Liver (tissue), 9 donors: Measurements from ENCODE around the gene WEE1. TPM values are rescaled to one million over a fixed set of nuclear protein-coding genes. Genes with fewer than 3 reads are reported as not detected.

Experiments
- DNase-seq: peaks from one replicate; pipeline ENCODE4 v3.0.0-alpha.2; 2017; ENCODE audit warnings: low spot score
- H3K27ac ChIP-seq, 2 donors: one replicate each; pipeline ENCODE4 v1.7.0; 2013; ENCODE audit warnings: inconsistent platforms in 2 of 2, low read length in 2 of 2, control low read depth in 1 of 2, low read depth in 1 of 2, mild to moderate bottlenecking in 1 of 2
- H3K27me3 ChIP-seq, 4 donors: one replicate each; pipeline versions ENCODE4 v1.6.1 to v1.7.0; 2013; ENCODE audit warnings: low read length in 3 of 4, inconsistent platforms in 1 of 4, mild to moderate bottlenecking in 1 of 4, moderate library complexity in 1 of 4; ENCODE audit not compliant: control insufficient read depth in 4 of 4, insufficient read depth in 4 of 4
- H3K36me3 ChIP-seq, 4 donors: one replicate each; pipeline versions ENCODE4 v1.6.1 to v1.7.0; 2013; ENCODE audit warnings: low read length in 3 of 4, mild to moderate bottlenecking in 3 of 4, low read depth in 1 of 4, moderate library complexity in 1 of 4; ENCODE audit not compliant: control insufficient read depth in 4 of 4, insufficient read depth in 3 of 4
- H3K4me1 ChIP-seq, 4 donors: one replicate each; pipeline versions ENCODE4 v1.6.1 to v1.7.0; 2013; ENCODE audit warnings: low read length in 3 of 4, mild to moderate bottlenecking in 3 of 4, moderate library complexity in 1 of 4; ENCODE audit not compliant: control insufficient read depth in 4 of 4, insufficient read depth in 4 of 4
- H3K4me3 ChIP-seq, 3 donors: one replicate each; pipeline versions ENCODE4 v1.6.1 to v1.7.0; 2013; ENCODE audit warnings: low read length in 3 of 3, control low read depth in 1 of 3, low read depth in 1 of 3, mild to moderate bottlenecking in 1 of 3
- H3K9ac ChIP-seq, 2 donors: one replicate each; pipeline ENCODE4 v1.7.0; 2013; ENCODE audit warnings: low read length in 2 of 2, mild to moderate bottlenecking in 2 of 2, moderate library complexity in 2 of 2, control low read depth in 1 of 2, low read depth in 1 of 2
- H3K9me3 ChIP-seq, 4 donors: one replicate each; pipeline versions ENCODE4 v1.6.1 to v1.7.0; 2013; ENCODE audit warnings: low read length in 3 of 4; ENCODE audit not compliant: control insufficient read depth in 4 of 4
- EGR1 ChIP-seq, 2 donors: IDR thresholded peaks; 2 replicates each; pipeline ENCODE4 v1.6.1; 2016 to 2018; ENCODE audit warnings: antibody characterized with exemption in 2 of 2, low read depth in 2 of 2
- FOXA1 ChIP-seq: IDR thresholded peaks from 2 replicates; pipeline ENCODE4 v1.6.1; 2016; ENCODE audit warnings: antibody characterized with exemption
- FOXA2 ChIP-seq: IDR thresholded peaks from 2 replicates; pipeline ENCODE4 v1.6.1; 2016; ENCODE audit warnings: antibody characterized with exemption
- GABPA ChIP-seq, 2 donors: IDR thresholded peaks in 1 of 2; conservative IDR thresholded peaks in 1 of 2; 2 replicates each; pipeline ENCODE4 v1.6.1; 2016; ENCODE audit warnings: antibody characterized with exemption in 2 of 2, mild to moderate bottlenecking in 1 of 2, moderate library complexity in 1 of 2
- HNF4A ChIP-seq, 2 donors: conservative IDR thresholded peaks; 2 replicates each; pipeline ENCODE4 v1.6.1; 2016; ENCODE audit warnings: antibody characterized with exemption in 2 of 2, mild to moderate bottlenecking in 2 of 2
- HNF4G ChIP-seq: IDR thresholded peaks from 2 replicates; pipeline ENCODE4 v1.6.1; 2016; ENCODE audit warnings: antibody characterized with exemption
- JUND ChIP-seq, 2 donors: IDR thresholded peaks; 2 replicates each; pipeline ENCODE4 v1.6.1; 2016; ENCODE audit warnings: antibody characterized with exemption in 2 of 2
- NR2F2 ChIP-seq: IDR thresholded peaks from 2 replicates; pipeline ENCODE4 v1.6.1; 2016; ENCODE audit warnings: antibody characterized with exemption
- RAD21 ChIP-seq, 2 donors: IDR thresholded peaks; 2 replicates each; pipeline ENCODE4 v1.6.1; 2016; ENCODE audit warnings: antibody characterized with exemption in 2 of 2, mild to moderate bottlenecking in 2 of 2
- RXRA ChIP-seq, 2 donors: IDR thresholded peaks; 2 replicates each; pipeline ENCODE4 v1.6.1; 2017 to 2018; ENCODE audit warnings: antibody characterized with exemption in 2 of 2, mild to moderate bottlenecking in 1 of 2
- SP1 ChIP-seq: IDR thresholded peaks from 2 replicates; pipeline ENCODE4 v1.6.1; 2018; ENCODE audit warnings: antibody characterized with exemption, mild to moderate bottlenecking
- TAF1 ChIP-seq: conservative IDR thresholded peaks from 2 replicates; pipeline ENCODE4 v1.6.1; 2016; ENCODE audit warnings: antibody characterized with exemption, mild to moderate bottlenecking
- YY1 ChIP-seq: IDR thresholded peaks from 2 replicates; pipeline ENCODE4 v1.6.1; 2016; ENCODE audit warnings: antibody characterized with exemption, mild to moderate bottlenecking
- ZBTB33 ChIP-seq: IDR thresholded peaks from 2 replicates; pipeline ENCODE4 v1.6.1; 2016; ENCODE audit warnings: antibody characterized with exemption
- WGBS: extraction: QIAGEN DNeasy Blood & Tissue Kit; methylation state at CpG from one replicate; pipeline ENCODE4 v1.1.7; 2013; 5-methylcytosine and 5-hydroxymethylcytosine counted together
- polyA plus RNA-seq, 2 donors: library from polyadenylated mRNA; stranded (reverse) in 1 of 2; unstranded in 1 of 2; fragments of 200-250 nt in 1 of 2; fragments of >200 nt in 1 of 2; fragmentation: Nextera tagmentation in 1 of 2; extraction: Ambion mirVana in 1 of 2; gene quantifications; one replicate each; pipeline versions ENCODE4 v1.2.1 to v1.2.3, GENCODE V29; 2013 to 2015
- total RNA-seq, 2 donors: library from RNA; depleted of rRNA; stranded (reverse); fragments of >200 nt; gene quantifications; one replicate each; pipeline ENCODE4 v1.2.3, GENCODE V29; 2014
- TF ChIP-seq, protein P1 (sequence below): IDR thresholded peaks from 2 replicates; pipeline ENCODE4 v1.6.1; 2016; ENCODE audit warnings: antibody characterized with exemption
- TF ChIP-seq, protein P2 (sequence below): fragments of 150-350 bp; IDR thresholded peaks from 2 replicates; pipeline ENCODE4 v1.5.1; 2017; ENCODE audit warnings: improper control_type of control experiment, low read depth, low read length; ENCODE audit not compliant: missing input control
- TF ChIP-seq, protein P3 (sequence below): IDR thresholded peaks from 2 replicates; pipeline ENCODE4 v1.6.1; 2016; ENCODE audit warnings: antibody characterized with exemption
- TF ChIP-seq, protein P4 (sequence below): IDR thresholded peaks from 2 replicates; pipeline ENCODE4 v1.6.1; 2016; ENCODE audit warnings: antibody characterized with exemption, mild to moderate bottlenecking
- donor health status: healthy.
- donor health status: healthy.
- donor health status: healthy.
- donor health status: healthy.
- donor health status: healthy.

Gene WEE1
- total and polyA plus RNA-seq, 4 donors: 3.5 to 39.6 (median 7.1) TPM

- Histone ChIP-seq H3K36me3 (no peaks in the 10 kb centered on the region), H3K9me3 (no peaks in the 10 kb centered on the region), H3K4me1 (peaks cover 0 to 13% (median 2%) of the 10 kb centered on the region in 4 donors), H3K9ac (no peak overlapping the region), H3K4me3 (no peak overlapping the region), H3K27me3 (no peaks in the 10 kb centered on the region), H3K27ac (no peak overlapping the region)
- no peak for DNase-seq
- TF ChIP-seq JUND (IDR thresholded peaks at IDR 0.05): no peak
- TF ChIP-seq ZBTB33: no peak
- no peak for TF ChIP-seq YY1
- TF ChIP-seq RAD21 (IDR thresholded peaks at IDR 0.05): no peak
- TF ChIP-seq, protein P1, sequence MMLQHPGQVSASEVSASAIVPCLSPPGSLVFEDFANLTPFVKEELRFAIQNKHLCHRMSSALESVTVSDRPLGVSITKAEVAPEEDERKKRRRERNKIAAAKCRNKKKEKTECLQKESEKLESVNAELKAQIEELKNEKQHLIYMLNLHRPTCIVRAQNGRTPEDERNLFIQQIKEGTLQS: no peak
- no peak for TF ChIP-seq EGR1 (IDR thresholded peaks at IDR 0.05; ENCODE audit: low read depth in 2 of 2)
- no peak for TF ChIP-seq SP1
- no peak for TF ChIP-seq RXRA (IDR thresholded peaks at IDR 0.05)
- TF ChIP-seq, protein P2, sequence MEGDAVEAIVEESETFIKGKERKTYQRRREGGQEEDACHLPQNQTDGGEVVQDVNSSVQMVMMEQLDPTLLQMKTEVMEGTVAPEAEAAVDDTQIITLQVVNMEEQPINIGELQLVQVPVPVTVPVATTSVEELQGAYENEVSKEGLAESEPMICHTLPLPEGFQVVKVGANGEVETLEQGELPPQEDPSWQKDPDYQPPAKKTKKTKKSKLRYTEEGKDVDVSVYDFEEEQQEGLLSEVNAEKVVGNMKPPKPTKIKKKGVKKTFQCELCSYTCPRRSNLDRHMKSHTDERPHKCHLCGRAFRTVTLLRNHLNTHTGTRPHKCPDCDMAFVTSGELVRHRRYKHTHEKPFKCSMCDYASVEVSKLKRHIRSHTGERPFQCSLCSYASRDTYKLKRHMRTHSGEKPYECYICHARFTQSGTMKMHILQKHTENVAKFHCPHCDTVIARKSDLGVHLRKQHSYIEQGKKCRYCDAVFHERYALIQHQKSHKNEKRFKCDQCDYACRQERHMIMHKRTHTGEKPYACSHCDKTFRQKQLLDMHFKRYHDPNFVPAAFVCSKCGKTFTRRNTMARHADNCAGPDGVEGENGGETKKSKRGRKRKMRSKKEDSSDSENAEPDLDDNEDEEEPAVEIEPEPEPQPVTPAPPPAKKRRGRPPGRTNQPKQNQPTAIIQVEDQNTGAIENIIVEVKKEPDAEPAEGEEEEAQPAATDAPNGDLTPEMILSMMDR: no peak
- no peak for TF ChIP-seq GABPA (IDR thresholded peaks at IDR 0.05 in 1 of 2, conservative IDR thresholded peaks at IDR 0.05 in 1 of 2)
- TF ChIP-seq, protein P3, sequence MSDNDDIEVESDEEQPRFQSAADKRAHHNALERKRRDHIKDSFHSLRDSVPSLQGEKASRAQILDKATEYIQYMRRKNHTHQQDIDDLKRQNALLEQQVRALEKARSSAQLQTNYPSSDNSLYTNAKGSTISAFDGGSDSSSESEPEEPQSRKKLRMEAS: no peak
- TF ChIP-seq, protein P4, sequence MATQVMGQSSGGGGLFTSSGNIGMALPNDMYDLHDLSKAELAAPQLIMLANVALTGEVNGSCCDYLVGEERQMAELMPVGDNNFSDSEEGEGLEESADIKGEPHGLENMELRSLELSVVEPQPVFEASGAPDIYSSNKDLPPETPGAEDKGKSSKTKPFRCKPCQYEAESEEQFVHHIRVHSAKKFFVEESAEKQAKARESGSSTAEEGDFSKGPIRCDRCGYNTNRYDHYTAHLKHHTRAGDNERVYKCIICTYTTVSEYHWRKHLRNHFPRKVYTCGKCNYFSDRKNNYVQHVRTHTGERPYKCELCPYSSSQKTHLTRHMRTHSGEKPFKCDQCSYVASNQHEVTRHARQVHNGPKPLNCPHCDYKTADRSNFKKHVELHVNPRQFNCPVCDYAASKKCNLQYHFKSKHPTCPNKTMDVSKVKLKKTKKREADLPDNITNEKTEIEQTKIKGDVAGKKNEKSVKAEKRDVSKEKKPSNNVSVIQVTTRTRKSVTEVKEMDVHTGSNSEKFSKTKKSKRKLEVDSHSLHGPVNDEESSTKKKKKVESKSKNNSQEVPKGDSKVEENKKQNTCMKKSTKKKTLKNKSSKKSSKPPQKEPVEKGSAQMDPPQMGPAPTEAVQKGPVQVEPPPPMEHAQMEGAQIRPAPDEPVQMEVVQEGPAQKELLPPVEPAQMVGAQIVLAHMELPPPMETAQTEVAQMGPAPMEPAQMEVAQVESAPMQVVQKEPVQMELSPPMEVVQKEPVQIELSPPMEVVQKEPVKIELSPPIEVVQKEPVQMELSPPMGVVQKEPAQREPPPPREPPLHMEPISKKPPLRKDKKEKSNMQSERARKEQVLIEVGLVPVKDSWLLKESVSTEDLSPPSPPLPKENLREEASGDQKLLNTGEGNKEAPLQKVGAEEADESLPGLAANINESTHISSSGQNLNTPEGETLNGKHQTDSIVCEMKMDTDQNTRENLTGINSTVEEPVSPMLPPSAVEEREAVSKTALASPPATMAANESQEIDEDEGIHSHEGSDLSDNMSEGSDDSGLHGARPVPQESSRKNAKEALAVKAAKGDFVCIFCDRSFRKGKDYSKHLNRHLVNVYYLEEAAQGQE: no peak
- TF ChIP-seq FOXA2: no peak
- no peak for TF ChIP-seq FOXA1
- TF ChIP-seq HNF4G: no peak
- TF ChIP-seq HNF4A (conservative IDR thresholded peaks at IDR 0.05): no peak
- TF ChIP-seq TAF1: no peak
- no peak for TF ChIP-seq NR2F2
- 92% methylated on average over 5 of the region's 5 CpGs for WGBS
Measured at GRCh38 chr11:9617940-9618339, 44.5 kb downstream of the WEE1 start.
